ENCODE measurements around the gene SIAH1.

- TF ChIP-seq GATA2 (IDR thresholded peaks at IDR 0.05; ENCODE audit: low read depth, low read length) (no peak), GATA3 (IDR thresholded peaks at IDR 0.05; ENCODE audit: low read depth, low read length) (no peak)
Observed at GRCh38 chr16:48359983-48360382, 25.2 kb downstream of the SIAH1 start.

Measured in SH-SY5Y (cell line).